Measurements from ENCODE around the gene AGAP1. TPM values are rescaled to one million over a fixed set of nuclear protein-coding genes. Genes with fewer than 3 reads are reported as not detected.

The AGAP1 gene
- total RNA-seq, 1 donor from 2014 or later: 39.0 TPM

- no peak for DNase-seq (ENCODE audit: low spot score)
- no peaks in the 10 kb centered on the region for H3K9me3 Mint-ChIP-seq (ENCODE audit: low read depth)
- no peaks in the 10 kb centered on the region for H3K27me3 Mint-ChIP-seq (ENCODE audit: low read depth)
- no peak for TF ChIP-seq CTCF (IDR thresholded peaks at IDR 0.05)
- no peak overlapping the region for H3K27ac Mint-ChIP-seq (ENCODE audit: unreplicated experiment)
- H3K4me1 Mint-ChIP-seq (ENCODE audit: low read depth): no peaks in the 10 kb centered on the region
- H3K36me3 Mint-ChIP-seq (ENCODE audit: low read depth): peaks cover 10% of the 10 kb centered on the region
- H3K4me3 Mint-ChIP-seq (ENCODE audit: unreplicated experiment): no peak overlapping the region
These were observed 240.3 kb downstream of the AGAP1 start for GRCh38 chr2:235734168-235734567.

- H3K4me3 Mint-ChIP-seq (ENCODE audit: unreplicated experiment): no peak overlapping the region
- no peak for DNase-seq (ENCODE audit: low spot score)
- H3K4me1 Mint-ChIP-seq (ENCODE audit: low read depth): no peaks in the 10 kb centered on the region
- H3K27me3 Mint-ChIP-seq (ENCODE audit: low read depth): no peaks in the 10 kb centered on the region
- H3K9me3 Mint-ChIP-seq (ENCODE audit: low read depth): no peaks in the 10 kb centered on the region
- TF ChIP-seq CTCF (IDR thresholded peaks at IDR 0.05): no peak
- no peak overlapping the region for H3K27ac Mint-ChIP-seq (ENCODE audit: unreplicated experiment)
- peaks cover 10% of the 10 kb centered on the region for H3K36me3 Mint-ChIP-seq (ENCODE audit: low read depth)
These were observed 240.9 kb downstream of the AGAP1 start for GRCh38 chr2:235734688-235735231.

- no peak for TF ChIP-seq CTCF (IDR thresholded peaks at IDR 0.05)
- DNase-seq (ENCODE audit: low spot score): no peak
- no peaks in the 10 kb centered on the region for H3K9me3 Mint-ChIP-seq (ENCODE audit: low read depth)
- no peaks in the 10 kb centered on the region for H3K27me3 Mint-ChIP-seq (ENCODE audit: low read depth)
- peaks cover 9% of the 10 kb centered on the region for H3K36me3 Mint-ChIP-seq (ENCODE audit: low read depth)
- no peaks in the 10 kb centered on the region for H3K4me1 Mint-ChIP-seq (ENCODE audit: low read depth)
- H3K4me3 Mint-ChIP-seq (ENCODE audit: unreplicated experiment): no peak overlapping the region
- H3K27ac Mint-ChIP-seq (ENCODE audit: unreplicated experiment): no peak overlapping the region
These were observed 243.6 kb downstream of the AGAP1 start for GRCh38 chr2:235737396-235737795.

GRCh38 chr2:235737840-235738239 lies 244.0 kb downstream of the AGAP1 start:
- Mint-ChIP-seq H3K27ac (ENCODE audit: unreplicated experiment) (no peak overlapping the region), H3K4me1 (ENCODE audit: low read depth) (no peaks in the 10 kb centered on the region), H3K27me3 (ENCODE audit: low read depth) (no peaks in the 10 kb centered on the region), H3K36me3 (ENCODE audit: low read depth) (peaks cover 8% of the 10 kb centered on the region), H3K9me3 (ENCODE audit: low read depth) (no peaks in the 10 kb centered on the region), H3K4me3 (ENCODE audit: unreplicated experiment) (no peak overlapping the region)
- no peak for TF ChIP-seq CTCF (IDR thresholded peaks at IDR 0.05)
- DNase-seq (ENCODE audit: low spot score): no peak

GRCh38 chr2:235739704-235740415 lies 246.0 kb downstream of the AGAP1 start:
- H3K9me3 Mint-ChIP-seq (ENCODE audit: low read depth): no peaks in the 10 kb centered on the region
- no peak for DNase-seq (ENCODE audit: low spot score)
- H3K27me3 Mint-ChIP-seq (ENCODE audit: low read depth): no peaks in the 10 kb centered on the region
- no peak overlapping the region for H3K27ac Mint-ChIP-seq (ENCODE audit: unreplicated experiment)
- no peak overlapping the region for H3K4me3 Mint-ChIP-seq (ENCODE audit: unreplicated experiment)
- TF ChIP-seq CTCF (IDR thresholded peaks at IDR 0.05): no peak
- H3K36me3 Mint-ChIP-seq (ENCODE audit: low read depth): peaks cover 11% of the 10 kb centered on the region
- no peaks in the 10 kb centered on the region for H3K4me1 Mint-ChIP-seq (ENCODE audit: low read depth)
